Stimulated activated CD4-positive, alpha-beta T cell treated with anti-CD3 and anti-CD28 coated beads, Interleukin-4, amount 100 ng/mL, for 48 hours (primary cell): ENCODE results near the gene PLPPR4.

Source experiments
- DNase-seq, 2 donors: peaks; one replicate each; pipeline ENCODE4 v3.0.0-alpha.2; 2020; ENCODE audit warnings: low read depth in 2 of 2

Gene PLPPR4

GRCh38 chr1:99347041-99347684, 82.9 kb downstream of the PLPPR4 start:
- DNase-seq, result no peak

- DNase-seq, result no peak
Measured at GRCh38 chr1:99348397-99349132, 84.3 kb downstream of the PLPPR4 start.

GRCh38 chr1:99352821-99353220, 88.5 kb downstream of the PLPPR4 start:
- no peak for DNase-seq

- DNase-seq, result no peak
Measured at GRCh38 chr1:99358770-99359169, 94.5 kb downstream of the PLPPR4 start.
